GM19324 (cell line): ENCODE results near the gene FGA.

ENCODE experiments used
- ATAC-seq: cut with Tn5 transposase; IDR thresholded peaks from one replicate; pipeline ENCODE4 v1.9.1; 2021; ENCODE audit warnings: mild to moderate bottlenecking, moderate library complexity; ENCODE audit not compliant: unreplicated experiment, low FRiP score

The FGA gene

DNA sequence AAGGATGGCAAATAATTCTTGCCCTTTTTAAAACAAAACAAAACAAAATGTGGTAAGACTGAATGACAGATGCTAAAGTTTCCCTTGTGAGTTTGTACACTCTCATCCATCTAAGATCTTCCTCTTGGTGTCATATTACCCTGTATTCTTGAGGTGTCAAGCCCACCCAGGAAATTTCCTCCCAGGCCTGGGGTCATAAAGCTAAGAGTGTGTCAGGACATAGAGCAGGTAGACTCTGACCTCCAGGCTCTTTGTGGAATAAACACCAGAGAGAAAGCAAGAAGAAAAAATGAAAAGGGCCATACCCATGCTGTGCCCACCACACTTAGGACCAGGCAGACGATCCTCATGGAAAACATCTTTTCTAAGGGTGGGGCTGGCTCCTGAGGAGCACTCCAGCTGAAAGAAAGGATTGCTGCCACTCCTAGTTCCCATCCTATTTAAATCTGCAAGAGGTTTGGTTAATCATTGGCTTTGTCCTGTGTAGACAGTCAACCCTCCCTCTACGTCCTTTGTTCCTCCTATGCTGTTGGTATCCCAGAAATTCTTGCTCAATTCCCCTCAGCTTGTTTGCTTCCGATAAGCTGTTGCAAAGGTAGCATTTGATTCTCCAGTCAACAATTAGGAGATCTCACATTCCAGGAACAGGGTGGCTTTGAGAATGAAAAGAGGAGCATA is at the start of gene FGA:
Gene FGA (minus strand): TSS at position 414 of the 678 bp plus-strand sequence. CDS start 55 bp downstream, at position 359.
- ATAC-seq, result no peak

DNA sequence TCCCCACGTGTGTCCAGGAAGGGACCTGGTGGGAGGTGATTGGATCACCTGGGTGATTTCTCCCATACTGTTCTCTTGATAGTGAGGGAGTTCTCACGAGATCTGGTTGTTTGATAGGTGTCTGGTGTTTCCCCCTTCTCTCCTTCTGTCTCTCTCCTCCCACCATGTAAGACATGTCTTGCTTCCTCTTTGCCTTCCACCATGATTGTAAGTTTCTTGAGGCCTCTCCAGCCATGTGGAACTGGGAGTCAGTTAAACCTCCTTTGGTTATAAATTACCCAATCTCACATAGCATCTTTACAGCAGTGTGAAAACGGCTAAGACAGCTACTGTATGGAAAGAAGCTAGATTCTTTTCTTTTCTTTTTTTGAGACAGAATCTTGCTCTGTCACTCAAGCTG is 43.5 kb upstream of the FGA start:
- no peak for ATAC-seq

DNA sequence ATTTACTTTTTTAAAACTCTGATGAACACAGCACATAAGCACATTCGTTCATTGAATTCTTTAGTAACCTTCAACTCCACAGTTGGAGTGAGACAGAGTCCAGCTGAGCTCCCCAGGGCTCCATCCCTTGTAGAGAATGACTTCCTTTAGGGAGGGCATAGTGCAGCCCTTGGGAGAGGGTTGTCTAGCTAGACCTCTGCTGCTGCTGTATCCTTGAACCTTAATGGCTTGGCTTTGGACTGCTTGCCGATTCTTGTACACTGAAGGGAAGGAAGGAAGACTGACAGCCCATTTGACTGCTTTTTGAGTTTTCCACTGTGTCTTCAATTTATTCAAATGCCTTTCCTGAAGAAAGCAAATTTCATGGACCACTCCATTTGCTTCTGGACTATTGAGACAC is 41.3 kb upstream of the FGA start:
- no peak for ATAC-seq

DNA sequence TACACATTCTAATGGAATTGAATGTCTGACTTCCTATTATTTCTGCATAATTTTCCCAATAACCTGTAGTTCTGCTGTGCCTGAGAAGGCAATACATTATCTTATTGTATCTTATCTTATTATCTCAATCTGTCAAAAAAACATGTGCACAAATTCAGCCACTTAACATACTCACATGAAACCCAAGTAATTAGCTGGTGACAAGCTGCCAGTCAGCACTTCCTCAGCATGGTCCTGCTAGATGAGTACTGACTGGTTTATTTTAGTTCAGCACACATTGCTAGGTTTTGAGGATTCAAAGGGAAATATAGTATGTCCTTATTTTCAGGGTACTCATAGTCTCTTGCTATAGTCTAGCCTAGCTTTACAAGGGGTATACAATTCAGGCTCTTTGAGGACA is 39.8 kb upstream of the FGA start:
- no peak for ATAC-seq

DNA sequence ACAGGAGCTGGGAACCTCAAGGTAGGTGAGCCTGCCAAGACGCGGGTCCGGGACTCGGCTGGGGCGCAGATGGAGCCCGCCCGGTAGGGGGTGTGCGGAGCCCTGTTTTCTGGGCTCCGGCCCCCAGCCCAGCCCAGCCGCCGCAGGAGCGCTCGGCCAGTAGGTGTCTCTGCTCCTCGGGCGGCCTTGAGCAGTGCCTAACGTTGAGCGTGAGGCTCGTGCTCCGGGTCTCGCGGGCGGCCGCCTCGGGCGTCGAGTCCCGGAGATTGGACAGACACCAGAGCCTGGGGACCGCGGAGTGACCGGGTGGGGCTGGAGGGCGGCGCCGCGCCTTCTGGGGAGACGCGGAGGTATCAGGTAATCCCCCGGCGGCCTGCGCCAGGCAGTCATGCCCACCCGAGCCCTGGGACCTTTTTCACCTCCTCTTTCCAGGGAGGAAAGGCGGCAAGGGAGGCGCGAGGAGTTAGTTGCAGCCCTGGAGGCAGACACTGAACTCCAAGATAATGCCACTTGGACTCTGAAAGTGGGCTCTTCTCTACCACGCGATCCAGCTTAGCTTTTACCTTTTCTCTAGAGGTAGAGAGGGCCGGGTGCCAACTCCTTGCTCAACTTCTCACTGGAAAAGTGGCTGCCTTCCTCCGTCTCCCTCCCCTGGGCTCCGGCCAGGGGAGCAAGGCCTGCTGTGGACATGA is 36.4 kb upstream of the FGA start:
- ATAC-seq, result peak; percentile 99

DNA sequence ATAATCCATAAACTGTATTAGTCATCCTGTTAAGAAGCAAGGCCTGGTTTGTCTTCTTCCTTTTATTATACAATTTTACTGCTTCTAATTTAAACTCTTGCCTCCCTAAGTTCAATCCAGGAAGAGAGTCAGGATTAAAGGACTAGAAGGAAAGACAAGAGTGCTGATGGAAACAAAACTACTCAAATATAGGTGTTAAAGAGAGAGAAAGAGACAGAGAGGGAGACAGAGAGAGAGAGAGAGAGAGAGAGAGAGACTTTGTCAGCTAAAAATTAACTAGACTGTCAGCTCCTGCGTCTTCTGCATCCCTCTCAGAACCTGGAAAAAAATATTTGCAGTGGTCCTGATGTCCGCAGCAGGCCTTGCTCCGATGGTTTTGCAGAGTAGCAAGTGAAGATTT is 35.4 kb upstream of the FGA start:
- no peak for ATAC-seq

DNA sequence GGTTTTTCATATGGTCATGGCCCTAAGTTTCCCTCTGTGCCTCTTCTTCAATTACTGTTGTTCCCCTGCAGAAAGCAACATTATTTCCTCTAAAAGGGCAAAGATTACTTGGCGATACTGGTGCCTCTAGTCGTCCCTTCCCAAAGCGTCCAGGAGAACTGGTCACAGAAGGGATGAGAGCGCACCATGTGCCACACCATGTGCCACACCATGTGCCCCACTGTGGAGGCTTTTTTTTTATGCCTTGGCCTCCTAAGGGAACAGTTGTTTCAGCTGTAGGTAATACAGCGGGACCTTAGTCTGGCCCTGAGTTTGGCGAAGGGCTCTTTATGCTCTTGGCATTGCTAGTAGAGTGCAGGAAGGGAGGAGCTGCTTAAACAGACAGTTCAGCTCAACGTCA is 33.5 kb upstream of the FGA start:
- ATAC-seq, result no peak

DNA sequence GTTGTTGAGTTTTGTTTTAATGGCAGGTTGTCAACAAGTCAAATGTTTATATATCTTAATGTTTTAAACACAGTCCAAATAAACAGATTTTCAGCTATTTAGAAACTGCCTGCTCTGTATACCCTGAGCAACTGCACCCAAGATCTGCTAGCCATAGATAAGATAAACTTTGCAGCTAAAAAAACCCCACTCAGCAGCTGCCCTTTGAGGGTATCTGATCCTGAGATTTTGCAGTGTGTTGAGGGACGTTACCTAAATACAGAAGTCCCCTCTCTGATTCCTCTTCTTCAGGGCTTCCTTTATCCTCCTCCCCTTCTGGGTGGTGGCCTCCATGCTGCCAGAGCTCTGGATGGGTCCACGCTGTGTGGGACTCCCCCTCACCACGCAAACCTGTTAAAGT is 32.9 kb upstream of the FGA start:
- no peak for ATAC-seq

DNA sequence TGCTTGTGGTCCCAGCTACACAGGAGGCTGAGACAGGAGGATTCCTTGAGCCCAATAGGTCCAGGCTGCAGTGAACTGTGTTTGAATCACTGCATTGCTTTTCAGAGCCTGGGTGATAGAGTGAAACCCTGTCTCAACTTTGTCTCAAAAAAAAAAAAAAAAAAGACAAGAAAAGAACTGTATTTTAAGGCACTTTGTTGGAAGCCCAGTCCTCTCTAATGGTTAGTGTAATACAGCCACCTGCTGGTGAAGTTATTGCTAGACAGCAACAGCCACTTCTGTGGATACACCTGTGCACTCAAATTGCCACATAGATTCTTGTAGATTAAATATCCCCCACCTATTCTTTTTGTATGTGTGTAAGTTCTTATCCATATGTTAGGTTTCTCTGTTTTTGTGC is 32.1 kb upstream of the FGA start:
- ATAC-seq, result peak; percentile 36

DNA sequence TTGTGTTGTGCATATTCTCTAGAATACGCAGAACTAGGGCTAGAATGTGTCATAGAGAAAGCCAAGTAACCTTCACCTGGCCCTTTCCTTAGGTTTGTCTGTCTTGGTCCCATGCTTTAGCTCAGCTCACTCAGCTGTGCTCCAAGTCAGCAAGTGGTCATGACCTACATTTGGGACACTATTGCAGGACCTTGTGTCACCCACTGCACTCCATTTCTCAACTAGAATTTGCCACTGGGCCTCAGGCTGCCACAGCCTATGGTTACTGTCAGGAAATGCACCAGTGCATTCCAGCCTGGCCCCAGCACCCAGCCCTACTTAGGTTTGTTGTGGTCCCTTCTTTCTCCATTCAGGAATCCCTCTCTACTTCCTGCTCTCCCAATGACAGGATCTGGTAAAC is 29.6 kb upstream of the FGA start:
- no peak for ATAC-seq

DNA sequence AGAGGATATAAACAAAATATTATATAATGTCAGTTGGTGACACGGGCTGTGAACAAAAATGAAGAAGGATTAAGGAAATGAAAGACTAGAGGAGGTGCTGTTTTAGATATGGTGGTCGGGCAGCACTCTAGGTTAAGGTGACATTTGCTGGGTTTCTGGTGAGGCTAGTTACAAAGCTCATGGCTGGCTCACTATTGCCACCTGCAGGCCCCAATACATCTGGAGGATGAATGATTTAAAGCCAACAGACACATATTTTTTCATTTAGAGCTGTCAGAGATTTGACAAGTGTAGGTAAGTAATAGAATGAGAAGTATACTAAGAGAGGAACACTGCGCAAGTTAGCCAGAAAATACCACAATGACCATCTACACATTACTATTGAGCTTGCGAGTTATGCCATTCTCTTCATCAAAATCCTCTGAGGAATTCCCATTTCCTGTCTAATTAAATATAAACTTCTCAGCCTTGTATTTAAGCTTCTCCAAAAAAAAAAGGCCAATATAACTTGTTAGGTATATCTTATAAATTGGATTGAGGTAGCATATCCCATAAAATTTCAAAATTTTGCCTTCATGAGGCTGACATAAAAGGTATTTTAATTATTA is 28.3 kb upstream of the FGA start:
- peak; percentile 61 for ATAC-seq

DNA sequence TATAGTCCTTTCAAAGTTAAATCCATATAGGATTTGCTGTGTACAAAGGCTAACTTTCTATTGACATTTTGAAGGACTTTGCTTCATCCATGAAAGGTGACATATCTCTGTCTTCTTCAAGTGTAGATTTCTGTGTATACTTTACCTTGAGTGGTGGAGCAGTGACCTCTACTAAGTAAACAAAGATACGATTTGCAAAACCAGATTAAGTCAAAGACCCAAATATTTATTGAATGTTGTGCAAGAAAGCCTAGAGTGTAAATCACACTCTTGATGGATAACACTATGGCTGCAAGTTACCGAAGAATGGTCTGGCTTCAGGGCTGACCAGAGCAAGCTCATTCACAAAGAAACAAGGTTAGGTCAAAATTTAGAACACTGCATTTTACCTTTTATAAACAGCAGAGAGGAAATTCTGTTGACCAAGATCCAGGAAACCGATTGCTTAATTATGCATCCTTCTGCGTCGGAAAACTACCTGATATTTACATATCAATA is 27.3 kb upstream of the FGA start:
- no peak for ATAC-seq

DNA sequence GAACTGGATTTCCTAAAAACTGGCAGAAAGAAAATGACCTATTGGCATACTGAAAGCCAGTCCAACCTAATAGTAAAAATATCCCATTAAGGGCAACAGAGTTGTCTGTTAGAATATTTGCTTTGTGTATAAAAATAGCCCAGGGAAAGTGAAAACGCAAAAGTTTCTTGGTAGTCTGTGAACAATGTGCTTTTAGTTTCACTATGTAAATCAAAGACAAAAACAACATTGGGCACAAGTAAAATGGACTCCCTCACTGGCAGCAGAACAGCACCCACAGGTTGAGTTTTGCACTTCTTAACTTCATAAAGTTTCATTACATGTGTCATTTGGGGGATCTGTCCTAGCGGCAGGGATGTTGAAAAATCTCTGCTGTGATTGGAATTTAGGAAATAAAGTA is 26.2 kb upstream of the FGA start:
- peak; percentile 90 for ATAC-seq

DNA sequence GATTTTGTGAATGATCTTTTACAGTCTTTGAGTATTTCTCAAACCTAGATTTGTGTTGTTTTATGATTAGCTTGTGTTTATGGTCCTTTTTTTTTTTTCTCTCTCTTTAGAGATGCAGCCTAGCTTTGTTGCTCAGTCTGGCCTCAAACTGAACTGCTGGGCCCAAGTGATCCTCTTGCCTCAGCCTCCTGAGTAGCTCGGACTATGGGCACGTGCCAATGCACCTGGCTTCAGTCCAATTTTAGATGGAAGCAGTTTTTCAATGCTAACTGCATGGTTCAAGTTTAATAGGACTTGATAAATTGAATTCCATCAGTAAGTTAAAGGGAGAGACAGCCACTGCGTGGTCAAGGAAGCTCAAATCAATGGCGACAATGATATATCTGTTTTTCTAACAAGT is 25.7 kb upstream of the FGA start:
- ATAC-seq, result peak; percentile 4

DNA sequence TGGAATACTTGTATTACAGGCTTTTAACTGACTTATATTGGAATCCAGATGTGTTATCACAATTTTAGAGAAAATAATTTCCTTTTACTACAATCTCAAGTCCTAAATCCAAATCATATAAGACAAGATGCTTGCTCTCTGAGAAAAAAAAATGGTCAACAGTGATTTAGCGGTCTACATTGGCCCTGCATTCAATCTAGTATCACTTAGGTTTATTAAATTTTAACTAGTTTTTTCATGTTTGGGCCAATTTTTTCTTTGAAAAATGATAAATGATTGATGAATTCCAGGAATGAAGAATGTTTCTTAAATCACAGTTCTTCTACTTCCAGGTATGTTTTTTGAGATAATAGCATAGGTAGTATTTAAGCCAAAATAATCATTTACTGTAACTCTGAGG is 24.7 kb upstream of the FGA start:
- no peak for ATAC-seq

DNA sequence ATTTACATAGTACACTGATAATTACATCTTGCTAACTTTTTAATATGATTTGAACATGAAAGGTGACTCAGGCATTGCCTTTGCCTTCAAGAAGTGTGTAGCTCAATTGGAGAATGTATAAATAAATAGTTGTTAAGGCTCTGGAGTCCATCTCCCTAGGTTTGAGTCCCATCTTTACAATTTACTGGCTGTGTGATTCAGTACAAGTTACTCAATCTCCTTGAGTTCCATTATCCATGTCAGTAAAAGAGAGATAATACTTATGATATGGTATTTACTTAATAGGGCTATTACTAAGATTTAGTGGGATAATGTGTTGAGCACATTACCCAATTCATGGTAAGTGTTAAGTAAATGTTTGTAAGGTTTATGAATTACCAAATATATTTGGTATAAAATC is 23.8 kb upstream of the FGA start:
- ATAC-seq, result no peak

DNA sequence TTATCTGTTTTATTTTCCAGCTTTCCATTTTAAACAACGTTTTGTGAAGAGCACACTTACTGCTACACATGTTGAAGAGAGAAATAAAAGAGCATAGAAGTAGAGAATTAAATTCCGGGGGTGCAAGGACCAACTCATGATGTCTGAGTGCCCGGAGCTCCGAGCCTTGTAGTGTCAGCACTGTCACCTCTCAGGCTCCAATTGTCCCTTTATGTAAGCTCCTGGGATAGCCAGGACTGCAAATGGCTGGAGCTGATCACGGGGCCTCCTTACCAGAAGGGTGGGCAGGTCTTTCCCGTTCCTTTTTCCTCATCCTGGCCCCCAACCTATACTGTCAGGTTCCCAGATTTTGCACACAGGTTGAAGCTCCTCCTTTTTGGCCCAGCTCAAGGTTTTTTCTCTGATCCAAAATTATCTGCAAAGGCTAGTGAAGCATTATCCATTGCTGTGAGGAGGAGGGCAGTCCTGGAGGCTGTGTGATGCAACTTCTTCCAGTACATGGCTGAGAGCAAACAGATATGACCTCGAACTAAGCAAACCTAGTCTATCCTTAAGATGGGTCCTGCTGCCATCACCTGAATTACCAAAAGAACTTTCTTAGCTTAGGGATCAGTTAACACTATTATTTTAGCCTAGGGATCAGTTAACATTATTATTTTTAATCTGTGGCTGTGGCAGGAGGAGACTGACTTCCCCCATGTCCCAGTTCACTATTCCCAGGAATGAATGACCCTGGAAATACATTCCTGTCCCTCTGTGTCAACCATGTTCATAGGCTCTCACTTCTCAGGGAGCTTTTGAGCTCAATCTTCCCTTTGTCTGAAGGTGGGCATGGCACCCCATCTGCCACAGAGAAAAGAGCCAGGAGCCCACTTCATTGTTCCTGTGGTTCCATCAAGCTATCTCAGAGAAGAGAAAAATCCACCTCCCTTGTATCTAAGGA is 22.2 kb upstream of the FGA start, which contains the start of gene FGG:
Gene FGG (minus strand): TSS at position 185 of the 943 bp plus-strand sequence. CDS start 47 bp downstream, at position 138.
- no peak for ATAC-seq

DNA sequence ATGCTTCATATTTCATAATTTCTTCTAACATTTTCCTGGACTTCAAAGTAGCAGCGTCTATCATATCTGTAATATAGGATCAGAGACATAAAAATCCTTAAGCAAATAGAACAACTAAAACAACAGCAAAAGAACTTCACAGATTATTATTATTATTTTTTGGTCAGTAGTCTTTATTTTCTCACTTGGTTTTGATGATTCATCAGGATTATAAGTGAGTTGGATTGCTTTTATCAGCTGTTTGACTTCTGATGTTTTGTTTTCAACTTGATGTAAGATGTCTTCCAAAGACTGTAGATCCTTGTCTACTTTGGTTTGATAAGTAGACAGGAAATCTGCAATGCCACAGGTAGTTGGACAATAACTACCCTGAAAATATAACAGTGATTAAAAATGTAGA is 21.3 kb upstream of the FGA start:
- ATAC-seq, result no peak

DNA sequence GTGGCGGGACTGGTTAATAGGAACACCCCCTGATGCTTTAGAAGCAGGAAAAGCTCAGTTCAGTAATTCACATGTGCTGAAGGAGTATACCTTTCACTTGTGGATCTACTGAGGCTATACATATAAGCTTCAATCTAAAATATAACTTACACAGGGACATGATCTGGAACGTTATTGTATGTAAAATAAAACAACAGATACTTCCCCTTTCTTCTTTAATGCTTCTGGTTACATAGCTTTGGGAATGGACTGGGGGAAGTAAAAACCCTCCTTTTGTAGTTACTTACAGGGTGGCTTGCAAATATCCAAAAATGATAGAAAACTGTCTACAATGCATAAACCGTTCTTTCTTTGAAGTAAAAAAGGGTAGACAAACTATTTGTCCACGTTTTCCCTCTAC is 20.0 kb upstream of the FGA start:
- no peak for ATAC-seq

DNA sequence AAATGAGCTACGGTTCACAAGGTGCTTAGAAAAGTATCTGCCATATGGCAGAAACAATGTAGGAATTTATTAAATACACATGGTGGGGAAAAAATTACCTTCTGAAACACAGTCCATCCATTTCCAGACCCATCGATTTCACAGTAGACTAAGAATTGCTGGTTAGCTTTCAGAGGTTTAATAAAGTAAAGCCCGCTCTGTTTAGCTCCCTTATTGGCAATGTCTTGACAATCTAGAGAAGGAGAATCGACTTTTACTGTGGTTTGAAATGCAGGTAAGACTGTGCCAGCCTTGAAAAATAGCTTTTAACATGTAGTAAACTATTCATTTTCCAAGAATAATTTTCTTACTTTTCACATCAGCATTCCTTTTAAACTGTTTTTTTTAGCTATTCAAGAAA is 19.0 kb upstream of the FGA start:
- no peak for ATAC-seq
